GM18868 (cell line): Measurements from ENCODE around the gene GAL3ST3.
"Not testable (repeated sequence)": the region's sequence is repeated elsewhere in the genome, so short reads cannot be mapped to it uniquely, and the experiment has no call there.

Experiments used
- ATAC-seq: cut with Tn5 transposase; IDR thresholded peaks from one replicate; pipeline ENCODE4 v1.9.1; 2021; ENCODE audit warnings: mild to moderate bottlenecking, moderate library complexity; ENCODE audit not compliant: unreplicated experiment

The GAL3ST3 gene

GRCh38 chr11:66045177-66045639 is 3.8 kb downstream of the GAL3ST3 start:
- no peak for ATAC-seq

GRCh38 chr11:66044757-66045156 is 4.2 kb downstream of the GAL3ST3 start:
- ATAC-seq, result no peak

- no peak for ATAC-seq
Observed at GRCh38 chr11:66042996-66043906, 5.7 kb downstream of the GAL3ST3 start.

- no peak for ATAC-seq
Observed at GRCh38 chr11:66042227-66042995, 6.5 kb downstream of the GAL3ST3 start.

- ATAC-seq, result no peak
Observed at GRCh38 chr11:66039765-66040164, 9.2 kb downstream of the GAL3ST3 start.

GRCh38 chr11:66037327-66037726 is 11.6 kb downstream of the GAL3ST3 start:
- ATAC-seq, result no peak

GRCh38 chr11:66036334-66036710 is 12.6 kb downstream of the GAL3ST3 start:
- no peak for ATAC-seq

- ATAC-seq, result no peak
Observed at GRCh38 chr11:66035653-66036333, 13.2 kb downstream of the GAL3ST3 start.

- no peak for ATAC-seq
Observed at GRCh38 chr11:66032957-66033735, 15.8 kb downstream of the GAL3ST3 start.

GRCh38 chr11:66026017-66026529 is 22.9 kb downstream of the GAL3ST3 start, which contains the start of gene CATSPER1:
Gene CATSPER1, minus strand, starts transcription at chr11:66026479. Its CDS starts 100 bp downstream, at chr11:66026379.
- ATAC-seq, result no peak

GRCh38 chr11:66023186-66023440 is 25.8 kb downstream of the GAL3ST3 start:
- ATAC-seq, result not testable (repeated sequence)

- no peak for ATAC-seq
Observed at GRCh38 chr11:66022401-66023185, 26.4 kb downstream of the GAL3ST3 start.

GRCh38 chr11:66020618-66021357 is 28.2 kb downstream of the GAL3ST3 start:
- no peak for ATAC-seq

- no peak for ATAC-seq
Observed at GRCh38 chr11:66020212-66020611, 28.7 kb downstream of the GAL3ST3 start.

GRCh38 chr11:66017321-66017720 is 31.6 kb downstream of the GAL3ST3 start:
- no peak for ATAC-seq

- ATAC-seq, result no peak
Observed at GRCh38 chr11:66016793-66017177, 32.2 kb downstream of the GAL3ST3 start.

- no peak for ATAC-seq
Observed at GRCh38 chr11:66015936-66016792, 32.8 kb downstream of the GAL3ST3 start.

GRCh38 chr11:66015454-66015881 is 33.5 kb downstream of the GAL3ST3 start:
- no peak for ATAC-seq
